Tibial artery (tissue), 4 donors: ENCODE measurements around the gene BAHCC1.

Source experiments
- DNase-seq, 2 donors: peaks; one replicate each; pipeline ENCODE4 v3.0.0-alpha.2; 2019
- H3K27ac ChIP-seq, 2 donors: fragments of 200-600 bp; sonication (generic) in 1 of 2; 1 replicate in 1 of 2; 2 replicates in 1 of 2; pipeline ENCODE4 v1.5.1; 2018 to 2019; ENCODE audit warnings: mild to moderate bottlenecking in 1 of 2
- H3K27me3 ChIP-seq, 2 donors: fragments of 200-600 bp; sonication (generic) in 1 of 2; one replicate each; pipeline versions ENCODE4 v1.5.1 to v1.6.0; 2016 to 2019
- H3K36me3 ChIP-seq, 3 donors: fragments of 200-600 bp; sonication (generic) in 2 of 3; one replicate each; pipeline ENCODE4 v1.5.1; 2016 to 2019; ENCODE audit warnings: mild to moderate bottlenecking in 2 of 3
- H3K4me1 ChIP-seq, 4 donors: fragments of 200-600 bp; sonication (generic) in 2 of 4; 1 replicate in 3 of 4; 2 replicates in 1 of 4; pipeline ENCODE4 v1.5.1; 2016 to 2019
- H3K4me3 ChIP-seq, 2 donors: fragments of 200-600 bp; sonication (generic) in 1 of 2; 1 replicate in 1 of 2; 2 replicates in 1 of 2; pipeline ENCODE4 v1.5.1; 2018 to 2019; ENCODE audit warnings: mild to moderate bottlenecking in 2 of 2
- H3K9me3 ChIP-seq, 3 donors: fragments of 200-600 bp; sonication (generic) in 1 of 3; one replicate each; pipeline ENCODE4 v1.5.1; 2016 to 2019
- CTCF ChIP-seq, 2 experiments: fragments of 200-600 bp in 1 of 2; fragments of 450-650 bp in 1 of 2; IDR thresholded peaks; one replicate each; pipeline ENCODE4 v1.5.1; 2017 to 2019; ENCODE audit warnings: antibody characterized with exemption in 2 of 2, mild to moderate bottlenecking in 1 of 2, moderate library complexity in 1 of 2
- intact Hi-C: fragments of 100-400 bp; cut with DNase I; formaldehyde crosslinking; loops from one replicate; pipeline ENCODE4 v1.15.0; 2023; ENCODE audit warnings: low total_unique reads

BAHCC1 gene

GRCh38 chr17:81400996-81401722, 5.9 kb downstream of the BAHCC1 start:
- H3K27me3 ChIP-seq = no peaks in the 10 kb centered on the region
- no peaks in the 10 kb centered on the region for H3K36me3 ChIP-seq
- no peaks in the 10 kb centered on the region for H3K9me3 ChIP-seq

DNA sequence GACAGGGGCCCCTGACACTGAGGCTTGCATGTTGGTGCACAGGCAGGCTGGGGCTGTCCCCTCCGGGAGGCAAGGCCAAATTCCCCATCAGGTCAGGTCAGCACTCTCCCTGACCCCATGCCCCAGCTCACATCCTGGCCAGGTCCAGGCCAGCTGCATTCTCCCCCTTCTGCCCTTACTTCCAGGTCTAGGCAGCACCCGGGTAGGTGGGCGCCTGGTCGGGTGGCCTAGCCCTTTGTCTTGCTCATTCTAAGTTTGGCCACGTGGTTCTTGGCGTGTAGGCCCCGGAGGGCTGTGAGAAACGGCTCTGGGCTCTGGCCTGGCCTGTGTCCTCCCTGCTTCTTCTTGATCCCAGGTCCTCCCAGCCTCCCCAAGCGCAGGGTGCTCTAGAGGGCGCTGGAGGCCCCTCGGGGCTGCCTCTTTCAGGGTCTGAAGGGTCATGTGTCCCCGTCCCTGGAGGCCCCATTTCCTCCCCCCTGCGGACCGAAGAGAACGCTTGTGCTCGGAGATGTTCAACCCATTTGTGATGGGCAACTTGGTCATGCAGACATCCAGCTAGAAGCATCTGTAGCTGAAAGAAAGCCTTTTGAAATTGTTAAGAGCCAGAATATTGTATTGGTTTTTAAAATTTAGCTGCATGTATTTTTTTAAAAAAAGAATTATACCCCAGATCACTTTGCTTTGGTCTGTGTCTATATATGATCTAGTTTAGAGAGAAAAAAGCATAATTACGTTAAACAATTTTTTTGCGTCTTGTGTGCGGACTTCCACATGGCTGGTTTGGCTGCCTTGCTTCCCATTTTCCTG, 6.7 kb downstream of the BAHCC1 start:
- H3K27ac ChIP-seq = peak overlapping the region; percentile 95 to 99
- peaks cover 5 to 63% (median 57%) of the 10 kb centered on the region in 4 donors for H3K4me1 ChIP-seq
- H3K4me3 ChIP-seq = peak overlapping the region; percentile 86 to 92

More at GRCh38 chr17:81400996-81401722, 5.9 kb downstream of the BAHCC1 start:
- peak overlapping the region; percentile 86 to 92 for H3K4me3 ChIP-seq
- intact Hi-C loops = loop anchor here (2.0 kb wide), 1 partner anchor 110 kb away; no protein-coding TSS in a partner anchor
- H3K4me1 ChIP-seq = peaks cover 2 to 55% (median 49%) of the 10 kb centered on the region in 4 donors
- TF ChIP-seq CTCF (IDR thresholded peaks at IDR 0.05) = no peak
- H3K27ac ChIP-seq = peak overlapping the region; percentile 95 to 99
- peak in 1 of 2 donors; percentile 84 for DNase-seq

DNA sequence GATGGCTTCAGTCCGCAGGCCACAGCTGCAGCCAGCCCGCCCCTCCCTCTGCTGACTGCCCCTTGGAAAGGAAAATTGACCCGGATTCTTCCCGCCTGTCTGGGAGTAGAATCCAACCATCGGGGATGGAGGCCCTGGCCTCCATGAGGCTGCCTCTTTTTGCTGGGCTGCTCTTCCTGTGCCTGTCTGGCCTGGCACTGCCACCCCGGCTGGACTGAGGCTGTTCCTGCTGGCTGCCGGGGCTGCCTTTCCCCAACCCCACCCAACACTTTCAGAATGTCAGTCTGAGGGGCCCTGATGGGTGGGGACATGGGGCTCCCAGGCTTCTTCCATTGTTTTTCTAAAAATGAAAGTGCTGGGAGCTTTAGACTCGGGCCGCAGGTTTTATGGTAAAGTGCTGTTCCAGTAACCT, 7.3 kb downstream of the BAHCC1 start:
- DNase-seq = no peak
- intact Hi-C loops = no loop called here
- peak overlapping the region in 1 of 2 donors; percentile 17 for H3K4me3 ChIP-seq
- H3K9me3 ChIP-seq = no peaks in the 10 kb centered on the region
- no peak for TF ChIP-seq CTCF (IDR thresholded peaks at IDR 0.05)
- H3K27me3 ChIP-seq = no peaks in the 10 kb centered on the region
- no peaks in the 10 kb centered on the region for H3K36me3 ChIP-seq
- H3K27ac ChIP-seq = peak overlapping the region; percentile 95 to 99
- H3K4me1 ChIP-seq = peaks cover 5 to 69% (median 59%) of the 10 kb centered on the region in 4 donors

More for the DNA sequence above, 6.7 kb downstream of the BAHCC1 start:
- Histone ChIP-seq H3K36me3 (no peaks in the 10 kb centered on the region), H3K9me3 (no peaks in the 10 kb centered on the region), H3K27me3 (no peaks in the 10 kb centered on the region)
- TF ChIP-seq CTCF (IDR thresholded peaks at IDR 0.05) = peak in 1 of 2 experiments; percentile 28
- intact Hi-C loops = loop anchor here (2.0 kb wide), 1 partner anchor 109 kb away; no protein-coding TSS in a partner anchor
- DNase-seq = peak in 1 of 2 donors; percentile 79

DNA sequence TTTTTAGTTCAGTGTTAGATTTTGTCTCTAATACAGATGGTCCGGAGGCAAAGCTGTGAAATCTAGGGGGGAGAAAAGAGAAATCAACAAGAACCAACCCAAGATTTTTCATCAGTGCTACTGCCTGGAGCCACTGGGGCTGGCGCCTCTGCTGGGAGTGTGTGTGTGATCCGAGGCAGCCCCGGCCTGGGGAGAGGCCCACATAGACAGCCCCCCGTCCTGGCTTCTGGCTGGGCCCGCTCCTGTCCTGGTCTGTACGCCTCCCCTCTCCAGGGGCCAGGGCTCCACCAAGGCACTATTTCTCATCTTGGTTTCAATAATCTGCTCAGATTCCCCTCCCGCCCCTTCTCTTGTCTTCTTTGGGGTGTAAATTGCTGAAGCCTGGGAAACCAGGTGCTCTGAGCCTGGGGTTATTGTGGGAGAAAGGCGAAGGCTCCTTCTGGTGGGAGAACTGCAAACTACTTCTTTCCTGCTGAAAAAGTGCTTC, 7.8 kb downstream of the BAHCC1 start:
- peaks cover 5 to 74% (median 60%) of the 10 kb centered on the region in 4 donors for H3K4me1 ChIP-seq
- intact Hi-C loops = no loop called here
- no peaks in the 10 kb centered on the region for H3K9me3 ChIP-seq
- DNase-seq = no peak
- no peaks in the 10 kb centered on the region for H3K27me3 ChIP-seq
- no peak for TF ChIP-seq CTCF (IDR thresholded peaks at IDR 0.05)
- peak overlapping the region; percentile 95 to 99 for H3K27ac ChIP-seq
- H3K4me3 ChIP-seq = peak overlapping the region; percentile 17 to 42
- no peaks in the 10 kb centered on the region for H3K36me3 ChIP-seq

- H3K4me1 ChIP-seq = peaks cover 5 to 75% (median 61%) of the 10 kb centered on the region in 4 donors
- H3K9me3 ChIP-seq = no peaks in the 10 kb centered on the region
- no peaks in the 10 kb centered on the region for H3K27me3 ChIP-seq
- H3K4me3 ChIP-seq = peak overlapping the region; percentile 42 to 51
- no peak for TF ChIP-seq CTCF (IDR thresholded peaks at IDR 0.05)
- intact Hi-C loops = loop anchor here (2.0 kb wide), 1 partner anchor 15 kb away; no protein-coding TSS in a partner anchor
- DNase-seq = peak in 1 of 2 donors; percentile 67
- H3K36me3 ChIP-seq = no peaks in the 10 kb centered on the region
- H3K27ac ChIP-seq = peak overlapping the region; percentile 95 to 99
Measured at GRCh38 chr17:81403671-81404534, 8.6 kb downstream of the BAHCC1 start.
